PC-9 (cell line): Measurements from ENCODE around the gene MYO1E. TPM values are rescaled to one million over a fixed set of nuclear protein-coding genes. Genes with fewer than 3 reads are reported as not detected.

Experiments
- BruUV-seq: library from RNA; stranded (reverse); fragments of 400-500 nt; replicated peaks from 2 replicates; lab custom pipeline; 2021; lab: Mats Ljungman, UMichigan
- CTCF ChIA-PET: fragments of 300-600 bp; sonication (Branson Sonifier 250); formaldehyde crosslinking; loops from one replicate; lab custom pipeline; 2022; ENCODE audit warnings: antibody characterized with exemption; lab: Charles Lee
- POLR2A ChIA-PET: fragments of 300-600 bp; sonication (Branson Sonifier 250); formaldehyde crosslinking; loops from one replicate; lab custom pipeline; 2022; ENCODE audit warnings: antibody characterized with exemption; ENCODE audit not compliant: unreplicated experiment; lab: Charles Lee
- DNase-seq, 2 experiments: peaks; one replicate each; pipeline versions ENCODE4 v3.0.0 to v3.0.0-alpha.2; 2015 to 2022; ENCODE audit warnings: mixed read lengths in 1 of 2
- H2AFZ ChIP-seq: fragments of 200-600 bp; sonication (generic); 2 replicates; pipeline ENCODE4 v1.8.1; 2017; ENCODE audit warnings: antibody characterized with exemption
- H3F3A ChIP-seq: fragments of 200-600 bp; sonication (generic); 2 replicates; pipeline ENCODE4 v1.8.1; 2017; ENCODE audit warnings: antibody characterized with exemption, mild to moderate bottlenecking, low read depth; ENCODE audit not compliant: insufficient read depth
- H3K27ac ChIP-seq: fragments of 200-600 bp; sonication (generic); 2 replicates; pipeline ENCODE4 v1.6.1; 2016; ENCODE audit warnings: mixed run types
- H3K27me3 ChIP-seq: fragments of 200-600 bp; sonication (generic); 2 replicates; pipeline ENCODE4 v1.6.1; 2016; ENCODE audit warnings: low read depth, mixed run types; ENCODE audit not compliant: insufficient read depth
- H3K36me3 ChIP-seq: fragments of 200-600 bp; sonication (generic); 2 replicates; pipeline ENCODE4 v1.6.1; 2016; ENCODE audit warnings: low read depth, mixed run types
- H3K4me1 ChIP-seq: fragments of 200-600 bp; sonication (generic); replicated peaks from 2 replicates; pipeline ENCODE4 v1.6.1; 2016; ENCODE audit warnings: mixed run types; ENCODE audit not compliant: insufficient read depth
- H3K4me2 ChIP-seq: fragments of 200-600 bp; sonication (generic); 2 replicates; pipeline ENCODE4 v1.6.1; 2017; ENCODE audit warnings: mixed run types
- H3K4me3 ChIP-seq: fragments of 200-600 bp; sonication (generic); 2 replicates; pipeline ENCODE4 v1.6.1; 2016; ENCODE audit warnings: mixed run types
- H3K79me2 ChIP-seq: fragments of 200-600 bp; sonication (generic); 2 replicates; pipeline ENCODE4 v1.6.1; 2017; ENCODE audit warnings: low read depth, mixed run types
- H3K9me2 ChIP-seq: fragments of 200-600 bp; sonication (generic); 2 replicates; pipeline ENCODE4 v1.8.1; 2017; ENCODE audit warnings: mild to moderate bottlenecking; ENCODE audit not compliant: insufficient read depth
- H3K9me3 ChIP-seq: fragments of 200-600 bp; sonication (generic); 2 replicates; pipeline ENCODE4 v1.8.1; 2016; ENCODE audit warnings: low read depth; ENCODE audit not compliant: insufficient read depth
- H4K20me1 ChIP-seq: fragments of 200-600 bp; sonication (generic); 2 replicates; pipeline ENCODE4 v1.8.1; 2017; ENCODE audit not compliant: insufficient read depth
- EZH2 ChIP-seq: fragments of 200-600 bp; sonication (generic); IDR thresholded peaks from 2 replicates; pipeline ENCODE4 v1.8.0; 2017; ENCODE audit warnings: antibody characterized with exemption, low read depth
- intact Hi-C: fragments of 100-400 bp; cut with micrococcal nuclease; formaldehyde crosslinking; loops from one replicate; pipeline ENCODE4 v1.10.0; 2022; ENCODE audit not compliant: unreplicated experiment
- total RNA-seq: library from RNA; stranded (reverse); gene quantifications from 2 replicates; pipeline ENCODE4 v1.2.3, GENCODE V29; 2021
- TF ChIP-seq, protein P1 (sequence below): fragments of 200-600 bp; sonication (generic); conservative IDR thresholded peaks from 2 replicates; pipeline ENCODE4 v1.6.1; 2017; ENCODE audit warnings: mixed run types, antibody characterized with exemption, mild to moderate bottlenecking, moderate library complexity

Gene MYO1E
- total RNA-seq, 1 experiment from 2014 or later, result 156 TPM

DNA sequence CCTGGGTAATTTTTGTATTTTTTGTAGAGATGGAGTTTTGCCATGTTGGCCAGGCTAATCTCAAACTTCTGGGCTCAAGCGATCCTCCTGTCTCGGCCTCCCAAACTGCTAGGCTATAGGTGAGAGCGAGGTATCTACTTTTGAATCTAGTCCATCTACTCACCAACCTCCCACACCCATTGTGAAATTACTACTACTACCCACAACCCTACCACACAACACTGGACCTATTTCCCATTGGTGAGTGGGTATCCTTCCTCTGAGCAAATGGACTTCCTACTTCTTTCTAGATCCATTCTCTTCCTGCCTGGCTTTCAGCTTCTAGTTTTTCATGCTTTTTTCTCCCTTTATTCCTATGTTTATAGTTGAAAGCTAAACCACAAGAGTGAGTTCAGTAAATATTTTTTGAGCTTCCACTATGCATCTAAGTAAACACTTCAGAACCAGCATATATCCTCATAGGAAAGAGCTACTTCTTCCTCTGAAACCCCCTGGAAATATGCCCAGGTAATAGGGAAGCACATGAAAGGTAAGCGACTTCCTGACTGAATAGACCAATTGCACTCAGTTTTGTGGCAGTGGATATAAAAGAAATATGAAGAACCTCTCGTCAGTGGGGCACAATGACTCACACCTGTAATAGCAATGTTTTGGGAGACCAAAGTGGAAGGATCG, 39.1 kb downstream of the MYO1E start:
- no TSS peak for BruUV-seq
- no peaks in the 10 kb centered on the region for H3K4me1 ChIP-seq
- peaks cover 18% of the 10 kb centered on the region for H4K20me1 ChIP-seq
- peaks cover 96% of the 10 kb centered on the region for H3K79me2 ChIP-seq
- DNase-seq, result no peak
- no peaks in the 10 kb centered on the region for H3K9me3 ChIP-seq
- H2AFZ ChIP-seq, result no peak overlapping the region
- H3F3A ChIP-seq, result no peaks in the 10 kb centered on the region; the same call in 1 of the 2 replicates
- ChIA-PET CTCF (no interaction called here), POLR2A (interaction anchor here (0.6 kb wide), 1 partner anchor 167 kb away, joined by 5 read pairs; no protein-coding TSS in a partner anchor)
- intact Hi-C loops, result no loop called here
- no peak overlapping the region for H3K4me2 ChIP-seq
- H3K27me3 ChIP-seq, result no peaks in the 10 kb centered on the region
- no peak overlapping the region for H3K4me3 ChIP-seq
- H3K27ac ChIP-seq, result no peak overlapping the region
- no peak for TF ChIP-seq EZH2
- TF ChIP-seq, protein P1, sequence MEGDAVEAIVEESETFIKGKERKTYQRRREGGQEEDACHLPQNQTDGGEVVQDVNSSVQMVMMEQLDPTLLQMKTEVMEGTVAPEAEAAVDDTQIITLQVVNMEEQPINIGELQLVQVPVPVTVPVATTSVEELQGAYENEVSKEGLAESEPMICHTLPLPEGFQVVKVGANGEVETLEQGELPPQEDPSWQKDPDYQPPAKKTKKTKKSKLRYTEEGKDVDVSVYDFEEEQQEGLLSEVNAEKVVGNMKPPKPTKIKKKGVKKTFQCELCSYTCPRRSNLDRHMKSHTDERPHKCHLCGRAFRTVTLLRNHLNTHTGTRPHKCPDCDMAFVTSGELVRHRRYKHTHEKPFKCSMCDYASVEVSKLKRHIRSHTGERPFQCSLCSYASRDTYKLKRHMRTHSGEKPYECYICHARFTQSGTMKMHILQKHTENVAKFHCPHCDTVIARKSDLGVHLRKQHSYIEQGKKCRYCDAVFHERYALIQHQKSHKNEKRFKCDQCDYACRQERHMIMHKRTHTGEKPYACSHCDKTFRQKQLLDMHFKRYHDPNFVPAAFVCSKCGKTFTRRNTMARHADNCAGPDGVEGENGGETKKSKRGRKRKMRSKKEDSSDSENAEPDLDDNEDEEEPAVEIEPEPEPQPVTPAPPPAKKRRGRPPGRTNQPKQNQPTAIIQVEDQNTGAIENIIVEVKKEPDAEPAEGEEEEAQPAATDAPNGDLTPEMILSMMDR, result no peak
- no peaks in the 10 kb centered on the region for H3K36me3 ChIP-seq
- no peaks in the 10 kb centered on the region for H3K9me2 ChIP-seq

DNA sequence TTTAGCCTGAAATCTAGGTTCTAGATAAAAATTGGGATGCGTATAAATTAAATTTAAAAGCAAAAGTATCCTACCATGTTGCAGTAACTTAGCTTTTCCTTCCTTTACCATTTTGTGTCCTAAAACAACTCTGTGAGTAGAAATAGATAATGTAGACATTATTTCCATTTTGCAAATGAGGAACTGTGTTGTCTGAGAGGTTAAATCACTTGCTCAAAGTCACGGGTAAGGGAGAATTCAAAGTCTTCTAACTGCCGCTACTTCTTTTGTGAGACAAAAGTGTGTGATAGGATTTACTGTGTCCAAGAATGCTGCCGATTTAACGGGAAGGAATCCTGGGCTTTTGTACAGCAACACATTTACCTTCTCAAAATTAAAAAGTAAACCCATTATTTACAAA, 40.7 kb downstream of the MYO1E start:
- no peaks in the 10 kb centered on the region for H3K9me2 ChIP-seq
- no peaks in the 10 kb centered on the region for H3K36me3 ChIP-seq
- H3K9me3 ChIP-seq, result no peaks in the 10 kb centered on the region
- no peaks in the 10 kb centered on the region; the same call in 1 of the 2 replicates for H3F3A ChIP-seq
- no peak overlapping the region for H2AFZ ChIP-seq
- DNase-seq, result no peak
- POLR2A ChIA-PET, result no interaction called here
- intact Hi-C loops, result no loop called here
- TF ChIP-seq EZH2, result no peak
- TF ChIP-seq, protein P1, result no peak
- no peaks in the 10 kb centered on the region for H3K27me3 ChIP-seq
- H3K4me2 ChIP-seq, result no peak overlapping the region
- no TSS peak for BruUV-seq
- peaks cover 96% of the 10 kb centered on the region for H3K79me2 ChIP-seq
- no peak overlapping the region for H3K4me3 ChIP-seq
- no peak overlapping the region for H3K27ac ChIP-seq
- H3K4me1 ChIP-seq, result no peaks in the 10 kb centered on the region
- peaks cover 18% of the 10 kb centered on the region for H4K20me1 ChIP-seq
- CTCF ChIA-PET, result no interaction called here

DNA sequence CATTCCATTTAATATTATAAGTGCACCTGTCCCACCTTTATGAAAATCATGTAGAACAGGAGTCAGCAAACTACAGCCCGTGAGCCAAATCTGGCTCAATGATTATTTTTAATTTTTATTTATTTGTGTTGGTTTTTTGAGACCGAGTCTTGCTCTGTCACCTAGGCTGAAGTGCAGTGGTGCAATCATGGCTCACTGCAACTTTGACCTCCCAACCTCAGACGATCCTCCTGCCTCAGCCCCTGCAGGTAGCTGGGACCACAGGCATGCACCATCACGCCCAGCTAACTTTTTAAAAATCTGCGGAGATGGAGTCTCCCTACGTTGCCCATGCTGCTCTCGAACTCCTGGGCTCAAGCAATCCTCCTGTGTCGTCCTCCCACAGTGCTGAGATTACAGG, 42.0 kb downstream of the MYO1E start:
- Histone ChIP-seq H3F3A (peaks cover 5% of the 10 kb centered on the region; the same call in 1 of the 2 replicates), H3K4me1 (no peaks in the 10 kb centered on the region), H3K4me2 (no peak overlapping the region), H2AFZ (no peak overlapping the region), H3K79me2 (peaks cover 99% of the 10 kb centered on the region), H3K27ac (no peak overlapping the region), H3K9me3 (no peaks in the 10 kb centered on the region), H3K9me2 (no peaks in the 10 kb centered on the region), H3K27me3 (no peaks in the 10 kb centered on the region), H3K36me3 (no peaks in the 10 kb centered on the region), H3K4me3 (no peak overlapping the region), H4K20me1 (peaks cover 18% of the 10 kb centered on the region)
- no TSS peak for BruUV-seq
- TF ChIP-seq EZH2, result no peak
- TF ChIP-seq, protein P1, result no peak
- ChIA-PET CTCF (no interaction called here), POLR2A (no interaction called here)
- no peak for DNase-seq
- intact Hi-C loops, result no loop called here
